Pancreas (tissue), 10 donors: ENCODE measurements around the gene DGCR8. TPM values are rescaled to one million over a fixed set of nuclear protein-coding genes. Genes with fewer than 3 reads are reported as not detected.

Experiments
- ATAC-seq, 4 donors: fragments of 200-7000 bp; cut with Tn5 transposase; one replicate each; pipeline versions ENCODE4 v1.8.0 to v1.9.1; 2020; ENCODE audit warnings: mild to moderate bottlenecking in 4 of 4, moderate library complexity in 4 of 4
- DNase-seq, 6 donors: peaks; one replicate each; pipeline ENCODE4 v3.0.0-alpha.2; 2020
- FAIRE-seq: peaks from 2 replicates; lab custom pipeline; 2012; peaks lifted over from hg19 to GRCh38; lab: Jason Lieb, UNC
- H3K27ac ChIP-seq, 4 donors: fragments of 200-600 bp; sonication (generic); 1 replicate in 3 of 4; 2 replicates in 1 of 4; pipeline versions ENCODE4 v1.5.0 to v1.8.0; 2020
- H3K27me3 ChIP-seq, 4 donors: fragments of 200-600 bp; one replicate each; pipeline ENCODE4 v1.8.0; 2021
- H3K36me3 ChIP-seq, 3 donors: fragments of 200-600 bp; sonication (generic) in 1 of 3; one replicate each; pipeline versions ENCODE4 v1.5.0 to v1.8.0; 2020 to 2021
- H3K4me1 ChIP-seq, 3 donors: fragments of 200-600 bp; one replicate each; pipeline ENCODE4 v1.8.0; 2021
- H3K4me3 ChIP-seq, 4 donors: fragments of 200-600 bp; sonication (generic) in 2 of 4; one replicate each; pipeline versions ENCODE4 v1.5.0 to v1.8.0; 2020 to 2021
- H3K9me3 ChIP-seq, 4 donors: fragments of 200-600 bp; one replicate each; pipeline ENCODE4 v1.8.0; 2021
- CTCF ChIP-seq, 4 donors: fragments of 200-600 bp; sonication (generic) in 3 of 4; IDR thresholded peaks; one replicate each; pipeline versions ENCODE4 v1.5.0 to v1.8.0; 2021; ENCODE audit warnings: antibody characterized with exemption in 4 of 4
- WGBS, 2 donors: extraction: QIAGEN DNeasy Blood & Tissue Kit; methylation state at CpG; one replicate each; pipeline ENCODE4 v1.1.7; 2013; 5-methylcytosine and 5-hydroxymethylcytosine counted together
- intact Hi-C, 3 donors: fragments of 100-400 bp; cut with DNase I; formaldehyde crosslinking; loops; one replicate each; pipeline versions ENCODE4 v1.11.1 to v1.14.2; 2022
- polyA plus RNA-seq, 2 donors: library from polyadenylated mRNA; stranded (reverse); fragments of 200-250 nt; gene quantifications; one replicate each; pipeline ENCODE4 v1.2.3, GENCODE V29; 2013
- total RNA-seq, 6 donors: library from RNA; stranded (reverse); fragmentation: NEBNext Ultra II Directional in 4 of 6; extraction: Animal tissue kit (Norgen Biotek cat#: 25700) in 4 of 6; gene quantifications; one replicate each; pipeline versions ENCODE4 v1.2.1 to v1.2.4, GENCODE V29; 2021 to 2023
- donor health status: healthy with polysubstance abuse.
- donor health status: DM: no; HTN: no; CAD: no; lungs with moderate emphysema.
- donor health status: DM: no; HTN: no; CAD: no.
- donor health status: control.
- donor health status: control.
- donor health status: Bipolar disorder and iron deficiency.
- donor health status: DM: yes; HTN: yes; CAD: no.
- donor health status: DM: no; HTN: no; CAD: no.
- donor health status: DM: no; HTN: no; CAD: no.
- donor health status: DM: yes; HTN: yes; CAD: no.

The DGCR8 gene
- total and polyA plus RNA-seq, 8 donors, result 14.9 to 31.9 (median 18.9) TPM

DNA sequence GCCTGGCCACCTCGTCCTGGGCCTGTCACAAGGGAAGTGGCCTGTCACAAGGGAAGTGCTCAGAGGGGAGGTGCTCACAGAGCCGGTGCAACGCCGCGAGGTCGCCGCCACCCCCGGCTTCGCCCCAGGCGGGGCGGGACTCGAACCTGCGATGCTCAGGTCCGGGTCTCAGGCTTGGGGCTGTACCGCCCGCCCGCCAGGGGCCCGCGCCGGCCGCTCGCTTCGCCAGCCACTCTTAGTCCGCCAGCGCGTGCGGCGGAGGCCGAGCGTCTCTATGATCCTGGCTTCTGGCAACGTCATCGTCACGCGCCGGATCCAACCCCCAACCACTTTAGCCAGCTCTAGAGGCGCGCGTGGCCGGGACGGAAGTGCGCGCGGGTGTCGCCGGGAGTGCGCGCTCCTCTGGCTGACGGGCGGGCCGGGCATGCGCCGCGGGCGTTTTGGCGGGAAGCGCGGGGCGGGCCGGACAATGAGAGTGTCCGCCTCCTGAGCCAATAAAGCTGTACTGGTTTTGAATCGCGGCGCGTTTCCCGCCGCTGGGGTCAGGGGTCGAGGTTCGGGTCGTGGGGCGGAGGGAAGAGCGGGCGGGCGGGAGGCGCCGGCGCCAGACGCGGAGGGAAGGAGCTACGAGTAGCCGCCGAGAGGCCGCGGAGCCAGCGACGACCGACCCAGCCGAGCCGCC lies 37.1 kb downstream of the DGCR8 start, which contains the start of gene TRMT2A:
TRMT2A (minus strand) TSS at position 276 of the 682 bp plus-strand sequence. CDS start 320 bp downstream, outside the sequence.
- Histone ChIP-seq H3K27me3 (no peaks in the 10 kb centered on the region), H3K36me3 (no peaks in the 10 kb centered on the region), H3K9me3 (no peaks in the 10 kb centered on the region), H3K4me3 (peak within 1 kb of the TSS; percentile 63 to 77 (median 74)), H3K4me1 (peaks cover 6 to 33% (median 12%) of the 10 kb centered on the region in 3 donors), H3K27ac (peak within 1 kb of the TSS; percentile 78 to 84 (median 79))
- ATAC-seq, result peak; percentile 89 to 94 (median 92)
- no peak for FAIRE-seq
- intact Hi-C loops, result no loop called here
- peak; percentile 97 to 99 (median 98) for DNase-seq
- WGBS, 2 donors, result 0% methylated on average over 65 to 88 of the region's 88 CpGs
- peak in 1 of 4 donors; percentile 9 for TF ChIP-seq CTCF (IDR thresholded peaks at IDR 0.05)

- Histone ChIP-seq H3K4me1 (peaks cover 0 to 26% (median 7%) of the 10 kb centered on the region in 3 donors), H3K9me3 (no peaks in the 10 kb centered on the region), H3K4me3 (peak overlapping the region; percentile 63 to 77 (median 74)), H3K36me3 (no peaks in the 10 kb centered on the region), H3K27ac (peak overlapping the region in 2 of 4 donors; percentile 44 to 79), H3K27me3 (no peaks in the 10 kb centered on the region)
- no peak for FAIRE-seq
- WGBS, 2 donors, result 1% methylated on average over 35 to 66 of the region's 66 CpGs
- TF ChIP-seq CTCF (IDR thresholded peaks at IDR 0.05), result no peak
- intact Hi-C loops, result no loop called here
- peak in 1 of 4 donors; percentile 13 for ATAC-seq
- peak in 4 of 6 donors; percentile 50 to 82 (median 72) for DNase-seq
Measured at GRCh38 chr22:20117633-20118299, 37.7 kb downstream of the DGCR8 start.

- H3K27me3 ChIP-seq, result no peaks in the 10 kb centered on the region
Measured at GRCh38 chr22:20118300-20119020, 38.4 kb downstream of the DGCR8 start.

GRCh38 chr22:20121856-20122415 lies 41.9 kb downstream of the DGCR8 start:
- no peak for TF ChIP-seq CTCF (IDR thresholded peaks at IDR 0.05)
- ATAC-seq (no peak), DNase-seq (peak in 2 of 6 donors; percentile 12 to 25), FAIRE-seq (no peak)
- Histone ChIP-seq H3K27me3 (no peaks in the 10 kb centered on the region), H3K9me3 (no peaks in the 10 kb centered on the region), H3K4me1 (peaks cover 0 to 12% (median 7%) of the 10 kb centered on the region in 3 donors), H3K36me3 (peaks cover 0 to 7% (median 0%) of the 10 kb centered on the region in 3 donors), H3K27ac (no peak overlapping the region), H3K4me3 (no peak overlapping the region)
- intact Hi-C loops, result loop anchor here in 2 of 3 donors (10.0 kb wide), 1 partner anchor 147 kb away; no protein-coding TSS in a partner anchor
- WGBS, 2 donors, result 94 to 96% methylated on average over 22 of the region's 22 CpGs

More at GRCh38 chr22:20118300-20119020, 38.4 kb downstream of the DGCR8 start:
- Histone ChIP-seq H3K4me1 (peaks cover 0 to 20% (median 7%) of the 10 kb centered on the region in 3 donors), H3K4me3 (peak overlapping the region; percentile 63 to 77 (median 74)), H3K9me3 (no peaks in the 10 kb centered on the region), H3K36me3 (no peaks in the 10 kb centered on the region), H3K27ac (no peak overlapping the region)
- 17 to 30% methylated on average over 8 of the region's 8 CpGs for WGBS, 2 donors
- intact Hi-C loops, result no loop called here
- DNase-seq, result peak in 2 of 6 donors; percentile 7 to 18
- no peak for ATAC-seq
- no peak for FAIRE-seq
- TF ChIP-seq CTCF (IDR thresholded peaks at IDR 0.05), result no peak
